ENCODE results near the gene PAPPA. TPM values are rescaled to one million over a fixed set of nuclear protein-coding genes. Genes with fewer than 3 reads are reported as not detected.

Gene PAPPA
- total RNA-seq, 2 donors from 2014 or later: not detected

DNA sequence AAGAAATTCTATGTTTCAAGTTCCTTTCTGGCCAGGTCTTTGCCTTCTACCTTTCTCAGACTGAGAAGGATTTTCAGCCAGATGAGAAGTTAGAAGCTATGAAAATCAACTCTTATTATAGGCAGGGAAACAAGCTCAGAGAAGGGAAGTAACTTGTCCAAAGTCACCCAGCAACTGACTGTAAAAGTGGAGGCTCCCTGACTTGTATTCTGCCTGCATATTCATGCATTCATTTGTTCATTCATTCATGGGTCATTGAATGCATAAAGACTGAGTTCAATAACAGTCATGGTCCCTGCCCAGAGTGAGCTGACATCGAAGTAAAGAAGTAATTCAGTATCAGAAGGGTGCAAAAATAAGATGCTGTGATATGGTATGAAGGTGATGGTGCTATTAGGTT, 239.6 kb downstream of the PAPPA start:
- no peaks in the 10 kb centered on the region for H3K36me3 Mint-ChIP-seq (ENCODE audit: insufficient read depth in 2 of 2)
- H3K27ac Mint-ChIP-seq: no peak overlapping the region
- H3K9me3 Mint-ChIP-seq: no peaks in the 10 kb centered on the region
- no peak overlapping the region for H3K4me3 Mint-ChIP-seq
- DNase-seq (no peak), ATAC-seq (replicated peaks in 1 of 2) (no peak)
- H3K4me1 Mint-ChIP-seq (ENCODE audit: low read depth): no peaks in the 10 kb centered on the region
- H3K27me3 Mint-ChIP-seq (ENCODE audit: low read depth): no peaks in the 10 kb centered on the region

GRCh38 chr9:116394070-116394469, 240.5 kb downstream of the PAPPA start:
- DNase-seq (no peak), ATAC-seq (replicated peaks in 1 of 2) (no peak)
- Mint-ChIP-seq H3K4me1 (ENCODE audit: low read depth) (no peaks in the 10 kb centered on the region), H3K27ac (no peak overlapping the region), H3K36me3 (ENCODE audit: insufficient read depth in 2 of 2) (no peaks in the 10 kb centered on the region), H3K27me3 (ENCODE audit: low read depth) (no peaks in the 10 kb centered on the region), H3K4me3 (no peak overlapping the region), H3K9me3 (no peaks in the 10 kb centered on the region)

DNA sequence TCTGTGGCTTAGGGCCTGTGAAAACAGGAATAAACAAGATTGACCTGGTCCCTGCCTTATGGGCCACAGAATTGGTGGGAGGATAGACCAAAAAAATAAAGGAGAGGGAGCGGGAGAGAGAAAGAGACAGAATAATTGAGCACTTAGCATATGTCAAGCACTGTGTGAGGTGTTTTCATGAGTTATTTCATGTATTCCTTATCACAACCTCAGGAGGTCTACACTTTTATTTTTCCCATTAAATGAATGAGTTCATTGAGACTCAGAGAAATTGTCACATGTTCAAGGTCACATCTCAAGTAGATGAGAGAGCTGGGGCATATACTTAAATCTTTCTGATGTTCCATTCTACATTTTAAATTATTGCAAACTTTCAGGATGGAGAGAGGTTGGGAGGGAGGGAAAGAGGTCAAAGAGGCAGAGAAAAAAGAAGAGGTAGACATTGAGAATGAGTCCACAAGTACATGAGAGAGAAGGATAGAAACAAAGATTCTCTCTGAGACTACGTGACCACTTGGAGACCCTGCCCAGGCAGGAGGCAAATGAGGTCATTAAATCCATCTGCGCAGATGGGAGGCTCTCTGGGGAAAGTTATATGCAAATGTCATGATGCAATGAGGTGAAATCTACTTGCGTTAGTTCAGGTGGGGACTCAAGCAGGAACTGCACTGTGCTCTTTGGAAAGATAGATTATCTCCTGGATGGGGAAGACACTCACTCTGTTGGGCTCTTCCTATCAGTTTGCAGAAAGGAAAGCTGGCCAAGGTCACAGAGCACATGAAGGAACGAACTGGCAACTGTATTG, 241.5 kb downstream of the PAPPA start:
- H3K4me3 Mint-ChIP-seq: no peak overlapping the region
- no peaks in the 10 kb centered on the region for H3K36me3 Mint-ChIP-seq (ENCODE audit: insufficient read depth in 2 of 2)
- no peak for ATAC-seq (replicated peaks in 1 of 2)
- H3K9me3 Mint-ChIP-seq: no peaks in the 10 kb centered on the region
- no peak overlapping the region for H3K27ac Mint-ChIP-seq
- H3K27me3 Mint-ChIP-seq (ENCODE audit: low read depth): no peaks in the 10 kb centered on the region
- no peak for DNase-seq
- H3K4me1 Mint-ChIP-seq (ENCODE audit: low read depth): no peaks in the 10 kb centered on the region

- no peak for ATAC-seq (replicated peaks in 1 of 2)
- no peaks in the 10 kb centered on the region for H3K27me3 Mint-ChIP-seq (ENCODE audit: low read depth)
- DNase-seq: no peak
- H3K9me3 Mint-ChIP-seq: no peaks in the 10 kb centered on the region
- no peak overlapping the region for H3K4me3 Mint-ChIP-seq
- no peaks in the 10 kb centered on the region for H3K4me1 Mint-ChIP-seq (ENCODE audit: low read depth)
- H3K27ac Mint-ChIP-seq: no peak overlapping the region
- H3K36me3 Mint-ChIP-seq (ENCODE audit: insufficient read depth in 2 of 2): no peaks in the 10 kb centered on the region
These were observed 242.1 kb downstream of the PAPPA start for GRCh38 chr9:116395699-116396037.

DNA sequence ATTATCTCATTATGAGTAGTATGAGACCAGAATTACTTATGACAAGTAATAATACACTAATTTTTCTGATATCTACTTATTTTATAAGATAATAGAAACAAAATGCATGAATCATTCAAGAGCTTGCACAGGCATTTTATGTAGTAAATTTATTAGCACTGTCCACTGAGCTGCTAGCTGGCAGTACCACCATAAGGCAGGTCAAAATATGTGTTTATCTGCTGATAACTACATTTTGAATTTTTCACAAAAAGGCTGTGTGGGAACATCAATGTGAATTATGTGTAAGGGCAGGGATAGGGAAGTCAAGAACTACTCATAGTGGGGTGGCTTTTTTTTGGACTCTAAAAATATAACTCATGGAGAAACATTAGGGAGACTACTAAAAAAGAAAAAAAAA, 249.6 kb downstream of the PAPPA start:
- H3K4me1 Mint-ChIP-seq (ENCODE audit: low read depth): no peaks in the 10 kb centered on the region
- DNase-seq (no peak), ATAC-seq (replicated peaks in 1 of 2) (no peak)
- H3K27me3 Mint-ChIP-seq (ENCODE audit: low read depth): no peaks in the 10 kb centered on the region
- H3K4me3 Mint-ChIP-seq: no peak overlapping the region
- no peak overlapping the region for H3K27ac Mint-ChIP-seq
- H3K36me3 Mint-ChIP-seq (ENCODE audit: insufficient read depth in 2 of 2): no peaks in the 10 kb centered on the region
- peaks cover 0 to 3% of the 10 kb centered on the region in 2 donors for H3K9me3 Mint-ChIP-seq

- H3K4me1 Mint-ChIP-seq (ENCODE audit: low read depth): no peaks in the 10 kb centered on the region
- ATAC-seq (replicated peaks in 1 of 2): no peak
- DNase-seq: no peak
- H3K9me3 Mint-ChIP-seq: peaks cover 0 to 3% of the 10 kb centered on the region in 2 donors
- H3K4me3 Mint-ChIP-seq: no peak overlapping the region
- no peaks in the 10 kb centered on the region for H3K36me3 Mint-ChIP-seq (ENCODE audit: insufficient read depth in 2 of 2)
- H3K27me3 Mint-ChIP-seq (ENCODE audit: low read depth): no peaks in the 10 kb centered on the region
- H3K27ac Mint-ChIP-seq: no peak overlapping the region
These were observed 250.6 kb downstream of the PAPPA start for GRCh38 chr9:116404228-116404627.

GRCh38 chr9:116405321-116405720, 251.7 kb downstream of the PAPPA start:
- Mint-ChIP-seq H3K27ac (no peak overlapping the region), H3K4me1 (ENCODE audit: low read depth) (no peaks in the 10 kb centered on the region), H3K4me3 (no peak overlapping the region), H3K9me3 (peaks cover 0 to 3% of the 10 kb centered on the region in 2 donors), H3K27me3 (ENCODE audit: low read depth) (no peaks in the 10 kb centered on the region), H3K36me3 (ENCODE audit: insufficient read depth in 2 of 2) (no peaks in the 10 kb centered on the region)
- DNase-seq (no peak), ATAC-seq (replicated peaks in 1 of 2) (no peak)

GRCh38 chr9:116406469-116406868, 252.9 kb downstream of the PAPPA start:
- peaks cover 0 to 3% of the 10 kb centered on the region in 2 donors for H3K9me3 Mint-ChIP-seq
- no peak for ATAC-seq (replicated peaks in 1 of 2)
- no peak overlapping the region for H3K4me3 Mint-ChIP-seq
- no peak overlapping the region for H3K27ac Mint-ChIP-seq
- DNase-seq: no peak
- H3K27me3 Mint-ChIP-seq (ENCODE audit: low read depth): no peaks in the 10 kb centered on the region
- no peaks in the 10 kb centered on the region for H3K4me1 Mint-ChIP-seq (ENCODE audit: low read depth)
- H3K36me3 Mint-ChIP-seq (ENCODE audit: insufficient read depth in 2 of 2): no peaks in the 10 kb centered on the region

DNA sequence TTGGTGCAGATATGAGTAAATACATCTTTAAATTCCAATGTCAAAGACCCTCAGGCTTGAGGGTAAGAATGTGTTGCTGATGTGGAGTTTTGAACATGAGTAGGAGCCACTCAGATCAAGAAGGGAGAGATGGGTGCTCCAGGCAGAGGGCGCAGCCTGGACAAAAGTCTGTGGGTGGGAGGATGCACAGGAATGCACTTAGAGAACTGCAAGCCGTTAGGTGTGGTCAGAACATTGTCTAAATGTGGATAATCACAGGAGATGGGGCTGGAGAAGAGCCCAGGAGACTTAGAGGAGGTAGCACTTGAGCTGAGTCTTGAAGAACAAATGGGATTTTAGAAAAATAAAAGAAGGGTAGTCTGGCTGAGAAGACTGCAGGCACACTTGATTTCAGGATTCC, 255.5 kb downstream of the PAPPA start:
- Mint-ChIP-seq H3K36me3 (ENCODE audit: insufficient read depth in 2 of 2) (peaks cover 0 to 1% of the 10 kb centered on the region in 2 donors), H3K27me3 (ENCODE audit: low read depth) (no peaks in the 10 kb centered on the region), H3K4me1 (ENCODE audit: low read depth) (no peaks in the 10 kb centered on the region), H3K4me3 (no peak overlapping the region), H3K9me3 (peaks cover 0 to 3% of the 10 kb centered on the region in 2 donors), H3K27ac (no peak overlapping the region)
- no peak for ATAC-seq (replicated peaks in 1 of 2)
- DNase-seq: no peak

GRCh38 chr9:116409638-116410037, 256.0 kb downstream of the PAPPA start:
- peaks cover 0 to 3% of the 10 kb centered on the region in 2 donors for H3K9me3 Mint-ChIP-seq
- ATAC-seq (replicated peaks in 1 of 2): no peak

DNA sequence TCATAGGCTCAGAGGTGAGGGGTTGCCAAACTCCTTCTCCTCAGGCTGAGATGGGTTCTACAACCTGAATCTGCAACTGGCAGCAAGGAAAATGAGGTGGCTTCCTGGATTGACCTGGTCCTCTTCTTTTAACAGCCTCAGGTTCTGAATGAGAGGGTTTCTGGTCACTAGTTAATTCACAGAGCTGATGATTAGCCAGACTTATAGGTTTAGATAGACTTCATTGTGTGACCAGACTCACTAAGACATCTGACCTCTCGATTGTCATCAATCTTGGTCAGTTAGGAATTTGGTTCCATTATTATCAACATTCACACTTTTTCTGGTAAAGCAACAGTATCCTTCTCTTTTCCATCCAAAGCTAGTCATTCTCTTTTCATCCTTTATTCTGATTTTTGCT, 257.9 kb downstream of the PAPPA start:
- Mint-ChIP-seq H3K4me3 (no peak overlapping the region), H3K27ac (no peak overlapping the region), H3K36me3 (ENCODE audit: insufficient read depth in 2 of 2) (peaks cover 0 to 1% of the 10 kb centered on the region in 2 donors), H3K9me3 (peaks cover 0 to 3% of the 10 kb centered on the region in 2 donors), H3K4me1 (ENCODE audit: low read depth) (no peaks in the 10 kb centered on the region), H3K27me3 (ENCODE audit: low read depth) (no peaks in the 10 kb centered on the region)
- DNase-seq (no peak), ATAC-seq (replicated peaks in 1 of 2) (no peak)

More at GRCh38 chr9:116409638-116410037, 256.0 kb downstream of the PAPPA start:
- no peak overlapping the region for H3K4me3 Mint-ChIP-seq
- peaks cover 0 to 1% of the 10 kb centered on the region in 2 donors for H3K36me3 Mint-ChIP-seq (ENCODE audit: insufficient read depth in 2 of 2)
- no peaks in the 10 kb centered on the region for H3K27me3 Mint-ChIP-seq (ENCODE audit: low read depth)
- no peak overlapping the region for H3K27ac Mint-ChIP-seq
- DNase-seq: no peak
- no peaks in the 10 kb centered on the region for H3K4me1 Mint-ChIP-seq (ENCODE audit: low read depth)

GRCh38 chr9:116414374-116414773, 260.8 kb downstream of the PAPPA start:
- no peak overlapping the region for H3K27ac Mint-ChIP-seq
- no peaks in the 10 kb centered on the region for H3K4me1 Mint-ChIP-seq (ENCODE audit: low read depth)
- H3K4me3 Mint-ChIP-seq: no peak overlapping the region
- no peak for ATAC-seq (replicated peaks in 1 of 2)
- DNase-seq: no peak
- peaks cover 0 to 1% of the 10 kb centered on the region in 2 donors for H3K36me3 Mint-ChIP-seq (ENCODE audit: insufficient read depth in 2 of 2)
- H3K27me3 Mint-ChIP-seq (ENCODE audit: low read depth): no peaks in the 10 kb centered on the region
- H3K9me3 Mint-ChIP-seq: no peaks in the 10 kb centered on the region

- DNase-seq: no peak
- no peaks in the 10 kb centered on the region for H3K4me1 Mint-ChIP-seq (ENCODE audit: low read depth)
- no peak for ATAC-seq (replicated peaks in 1 of 2)
- no peak overlapping the region for H3K4me3 Mint-ChIP-seq
- no peaks in the 10 kb centered on the region for H3K27me3 Mint-ChIP-seq (ENCODE audit: low read depth)
- peaks cover 0 to 1% of the 10 kb centered on the region in 2 donors for H3K36me3 Mint-ChIP-seq (ENCODE audit: insufficient read depth in 2 of 2)
- no peak overlapping the region for H3K27ac Mint-ChIP-seq
- no peaks in the 10 kb centered on the region for H3K9me3 Mint-ChIP-seq
These were observed 262.8 kb downstream of the PAPPA start for GRCh38 chr9:116416421-116416820.

GRCh38 chr9:116417464-116417863, 263.9 kb downstream of the PAPPA start:
- H3K4me1 Mint-ChIP-seq (ENCODE audit: low read depth): no peaks in the 10 kb centered on the region
- H3K36me3 Mint-ChIP-seq (ENCODE audit: insufficient read depth in 2 of 2): peaks cover 0 to 1% of the 10 kb centered on the region in 2 donors
- H3K27me3 Mint-ChIP-seq (ENCODE audit: low read depth): no peaks in the 10 kb centered on the region
- H3K9me3 Mint-ChIP-seq: no peaks in the 10 kb centered on the region
- H3K4me3 Mint-ChIP-seq: no peak overlapping the region
- no peak overlapping the region for H3K27ac Mint-ChIP-seq
- DNase-seq: no peak
- no peak for ATAC-seq (replicated peaks in 1 of 2)

All from activated T-cell treated with anti-CD3 and anti-CD28 coated beads, Interleukin-2, amount 50 U/mL, for 72 hours (primary cell).